Smooth muscle cell (in vitro differentiated cells): Measurements from ENCODE around the gene SSH2. TPM values are rescaled to one million over a fixed set of nuclear protein-coding genes. Genes with fewer than 3 reads are reported as not detected.

Experiments used
- DNase-seq: peaks from one replicate; lab custom pipeline; 2025; ENCODE audit not compliant: unreplicated experiment; lab: John Stamatoyannopoulos, UW
- H2AFZ ChIP-seq: fragments of 200-600 bp; sonication (generic); 2 replicates; pipeline ENCODE4 v1.6.0; 2016; ENCODE audit warnings: antibody characterized with exemption, low read depth, mild to moderate bottlenecking
- H3F3A ChIP-seq: fragments of 200-600 bp; sonication (generic); 2 replicates; pipeline ENCODE4 v1.6.0; 2017; ENCODE audit warnings: antibody characterized with exemption, low read depth
- H3K27ac ChIP-seq: fragments of 200-600 bp; sonication (generic); 2 replicates; pipeline ENCODE4 v1.5.1; 2016; ENCODE audit warnings: low read depth, mild to moderate bottlenecking
- H3K27me3 ChIP-seq: fragments of 200-600 bp; sonication (generic); 2 replicates; pipeline ENCODE4 v1.6.1; 2016; ENCODE audit warnings: low read depth, mild to moderate bottlenecking
- H3K36me3 ChIP-seq: fragments of 200-600 bp; sonication (generic); 2 replicates; pipeline ENCODE4 v1.5.1; 2016; ENCODE audit warnings: low read depth
- H3K4me1 ChIP-seq: fragments of 200-600 bp; sonication (generic); 2 replicates; pipeline ENCODE4 v1.5.1; 2016; ENCODE audit warnings: low read depth
- H3K4me2 ChIP-seq: fragments of 200-600 bp; sonication (generic); 2 replicates; pipeline ENCODE4 v1.6.0; 2016; ENCODE audit warnings: mild to moderate bottlenecking
- H3K4me3 ChIP-seq: fragments of 200-600 bp; sonication (generic); 2 replicates; pipeline ENCODE4 v1.5.1; 2016; ENCODE audit warnings: mild to moderate bottlenecking
- H3K79me2 ChIP-seq: fragments of 200-600 bp; sonication (generic); 2 replicates; pipeline ENCODE4 v1.6.0; 2016; ENCODE audit warnings: low read depth, mild to moderate bottlenecking
- H3K9ac ChIP-seq: fragments of 200-600 bp; sonication (generic); 2 replicates; pipeline ENCODE4 v1.6.0; 2016; ENCODE audit warnings: low read depth
- H3K9me3 ChIP-seq: fragments of 200-600 bp; sonication (generic); replicated peaks from 2 replicates; pipeline ENCODE4 v1.5.1; 2016; ENCODE audit warnings: low read depth
- H4K20me1 ChIP-seq: fragments of 200-600 bp; sonication (generic); 2 replicates; pipeline ENCODE4 v1.6.0; 2016; ENCODE audit warnings: low read depth
- CTCF ChIP-seq: fragments of 200-600 bp; sonication (generic); IDR thresholded peaks from 2 replicates; pipeline ENCODE4 v1.5.1; 2017; ENCODE audit warnings: borderline replicate concordance, mild to moderate bottlenecking, antibody characterized with exemption; ENCODE audit not compliant: insufficient read depth, poor library complexity, severe bottlenecking
- WGBS: methylation state at CpG from one replicate; pipeline ENCODE4 v1.1.7; 2016; ENCODE audit warnings: low lambda C conversion rate; 5-methylcytosine and 5-hydroxymethylcytosine counted together
- polyA plus RNA-seq: library from polyadenylated mRNA; unstranded; fragments of >200 nt; fragmentation: Nextera tagmentation; extraction: Ambion mirVana; gene quantifications from 2 replicates; pipeline ENCODE4 v1.2.1, GENCODE V29; 2016
- total RNA-seq: library from RNA; depleted of rRNA; stranded (reverse); fragments of >200 nt; gene quantifications from 2 replicates; pipeline ENCODE4 v1.2.3, GENCODE V29; 2014

The SSH2 gene
- total and polyA plus RNA-seq, 2 experiments from 2014 or later = 9.7 to 10.4 TPM

- no peaks in the 10 kb centered on the region for H3K27me3 ChIP-seq
- H4K20me1 ChIP-seq = no peaks in the 10 kb centered on the region
- no peak overlapping the region for H3K4me3 ChIP-seq
- no peak overlapping the region for H2AFZ ChIP-seq
- H3K9ac ChIP-seq = no peak overlapping the region
- no peaks in the 10 kb centered on the region for H3K79me2 ChIP-seq
- DNase-seq = no peak
- TF ChIP-seq CTCF = no peak
- H3F3A ChIP-seq = no peaks in the 10 kb centered on the region
- peaks cover 6% of the 10 kb centered on the region for H3K4me1 ChIP-seq
- no peak overlapping the region for H3K27ac ChIP-seq
- no peak overlapping the region for H3K4me2 ChIP-seq
- no peaks in the 10 kb centered on the region for H3K9me3 ChIP-seq
- no peaks in the 10 kb centered on the region for H3K36me3 ChIP-seq
These were observed 260.8 kb downstream of the SSH2 start for GRCh38 chr17:29669266-29669665.

GRCh38 chr17:29667969-29668368 lies 262.1 kb downstream of the SSH2 start:
- no peak for DNase-seq
- H3K4me2 ChIP-seq = no peak overlapping the region
- no peak overlapping the region for H3K4me3 ChIP-seq
- no peaks in the 10 kb centered on the region for H3K27me3 ChIP-seq
- no peak overlapping the region for H2AFZ ChIP-seq
- H3F3A ChIP-seq = peaks cover 1% of the 10 kb centered on the region
- H3K27ac ChIP-seq = no peak overlapping the region
- H3K4me1 ChIP-seq = peaks cover 12% of the 10 kb centered on the region
- H3K36me3 ChIP-seq = no peaks in the 10 kb centered on the region
- no peaks in the 10 kb centered on the region for H3K79me2 ChIP-seq
- TF ChIP-seq CTCF = no peak
- no peaks in the 10 kb centered on the region for H3K9me3 ChIP-seq
- H3K9ac ChIP-seq = no peak overlapping the region
- H4K20me1 ChIP-seq = no peaks in the 10 kb centered on the region

GRCh38 chr17:29665481-29665810 lies 264.6 kb downstream of the SSH2 start:
- no peaks in the 10 kb centered on the region for H3K9me3 ChIP-seq

More at GRCh38 chr17:29665481-29665810, 264.6 kb downstream of the SSH2 start:
- Histone ChIP-seq H2AFZ (no peak overlapping the region), H3K27me3 (no peaks in the 10 kb centered on the region), H3K4me3 (no peak overlapping the region), H3K36me3 (no peaks in the 10 kb centered on the region), H3F3A (peaks cover 10% of the 10 kb centered on the region), H3K79me2 (no peaks in the 10 kb centered on the region), H4K20me1 (no peaks in the 10 kb centered on the region), H3K4me1 (peaks cover 17% of the 10 kb centered on the region), H3K4me2 (peak overlapping the region; percentile 67), H3K27ac (peak overlapping the region; percentile 94), H3K9ac (no peak overlapping the region)
- DNase-seq = no peak
- WGBS = 6% methylated on average over 1 of the region's 1 CpG
- no peak for TF ChIP-seq CTCF
